Measurements from ENCODE around the gene TENT4B. TPM values are rescaled to one million over a fixed set of nuclear protein-coding genes. Genes with fewer than 3 reads are reported as not detected.

TENT4B gene
- 10.5 and 12.4 TPM in 2 replicates for total RNA-seq

GRCh38 chr16:50152807-50153595 is at the start of gene TENT4B:
Gene TENT4B (plus strand): TSS chr16:50153306. CDS start chr16:50153622, 316 bp downstream.

DNA sequence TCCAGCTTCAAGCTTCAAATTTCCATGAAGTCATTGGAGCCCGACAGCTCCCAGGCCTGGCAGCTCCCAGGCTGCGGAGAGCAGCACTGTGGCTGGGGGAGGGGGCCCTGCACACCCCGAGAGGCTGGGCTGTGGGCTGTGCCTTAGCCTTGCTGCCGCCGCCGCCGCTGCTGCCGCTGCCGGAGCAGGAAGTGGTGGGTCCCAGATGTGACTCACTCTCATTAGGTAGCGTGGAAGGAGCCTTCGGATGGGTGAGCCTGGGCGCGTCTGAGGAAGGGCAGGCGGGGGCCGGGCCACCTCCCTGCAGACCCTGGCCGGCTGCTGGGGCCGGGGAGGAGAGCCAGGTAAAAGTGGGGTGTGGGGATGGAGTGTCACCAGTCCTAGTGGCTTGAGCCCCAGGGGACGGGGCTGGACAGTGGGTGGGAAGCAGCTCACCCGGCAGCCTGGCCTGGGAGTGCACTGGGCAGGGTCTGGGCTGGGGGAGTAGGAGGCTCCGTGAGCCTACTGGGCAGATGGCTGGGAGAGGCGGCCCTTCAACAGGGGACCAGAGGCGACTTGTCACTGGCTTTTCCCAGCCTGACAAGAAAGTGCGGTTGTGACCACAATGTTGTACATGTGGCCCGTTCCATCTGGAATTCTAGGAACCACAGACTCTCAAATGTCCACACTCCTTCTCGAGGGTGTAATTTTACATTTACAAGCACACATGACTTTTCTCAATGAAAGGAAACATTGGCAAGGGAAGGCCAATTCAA is 113.4 kb downstream of the TENT4B start, which contains the start of gene ADCY7:
TSS of gene ADCY7 (plus strand) at position 215 of the 755 bp plus-strand sequence. CDS start 21,629 bp downstream, outside the sequence.

Other genes starting within 250 kb of the TENT4B start
- gene CNEP1R1, start 128.1 kb upstream of the TENT4B start, total RNA-seq: 24.0 and 27.6 TPM in 2 replicates
- gene HEATR3, start 87.3 kb upstream of the TENT4B start, total RNA-seq: 18.4 and 20.1 TPM in 2 replicates
- 46.0 and 54.6 TPM in 2 replicates for gene ADCY7, start 113.2 kb downstream of the TENT4B start, total RNA-seq
- gene BRD7, start 215.7 kb downstream of the TENT4B start, total RNA-seq: 26.1 and 34.5 TPM in 2 replicates

All from smooth muscle cell of trachea (primary cell).